Activated T-cell treated with anti-CD3 and anti-CD28 coated beads for 24 hours (primary cell): ENCODE data around the gene CRLF1.
"Not testable (repeated sequence)": the region's sequence is repeated elsewhere in the genome, so short reads cannot be mapped to it uniquely, and the experiment has no call there.

Experiments used
- DNase-seq: peaks from one replicate; pipeline ENCODE4 v3.0.0-alpha.2; 2020; ENCODE audit warnings: low read depth

The CRLF1 gene

GRCh38 chr19:18608805-18609716 lies 2.5 kb upstream of the CRLF1 start:
- no peak for DNase-seq

DNA sequence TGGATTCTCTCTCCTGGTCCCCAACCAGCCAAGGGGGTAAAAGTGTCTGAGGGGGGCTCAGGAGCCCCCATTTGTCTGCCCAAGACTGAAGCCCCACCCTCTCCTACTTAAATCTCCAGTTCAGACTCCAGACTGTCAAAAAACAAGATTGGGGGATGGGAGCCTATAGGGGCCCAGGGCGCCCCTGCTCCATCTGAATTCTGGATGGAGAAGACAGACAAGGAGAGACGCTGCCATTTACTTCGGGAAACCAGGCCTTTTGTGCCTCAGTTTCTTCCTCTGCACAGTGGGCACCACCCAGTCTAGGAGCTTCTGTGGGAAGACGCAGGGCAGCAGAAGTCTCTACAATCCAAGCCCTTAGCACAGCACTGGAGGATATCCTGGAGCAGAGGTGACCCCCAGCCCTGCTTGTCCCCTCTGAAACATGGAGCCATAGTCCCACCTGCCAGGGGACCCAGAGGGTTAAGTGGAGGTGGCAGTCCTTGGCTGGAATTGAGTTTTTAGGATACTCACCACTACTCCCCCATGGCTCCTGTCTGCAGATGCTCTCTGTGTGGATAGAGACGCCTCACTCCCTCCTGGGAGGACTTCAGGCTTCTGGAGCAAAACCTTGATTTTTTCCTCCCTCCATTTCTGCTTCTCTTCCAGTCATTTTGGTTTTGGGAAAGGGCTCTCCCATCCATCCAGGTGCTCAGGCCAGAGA lies 1.7 kb upstream of the CRLF1 start:
- no peak for DNase-seq

DNA sequence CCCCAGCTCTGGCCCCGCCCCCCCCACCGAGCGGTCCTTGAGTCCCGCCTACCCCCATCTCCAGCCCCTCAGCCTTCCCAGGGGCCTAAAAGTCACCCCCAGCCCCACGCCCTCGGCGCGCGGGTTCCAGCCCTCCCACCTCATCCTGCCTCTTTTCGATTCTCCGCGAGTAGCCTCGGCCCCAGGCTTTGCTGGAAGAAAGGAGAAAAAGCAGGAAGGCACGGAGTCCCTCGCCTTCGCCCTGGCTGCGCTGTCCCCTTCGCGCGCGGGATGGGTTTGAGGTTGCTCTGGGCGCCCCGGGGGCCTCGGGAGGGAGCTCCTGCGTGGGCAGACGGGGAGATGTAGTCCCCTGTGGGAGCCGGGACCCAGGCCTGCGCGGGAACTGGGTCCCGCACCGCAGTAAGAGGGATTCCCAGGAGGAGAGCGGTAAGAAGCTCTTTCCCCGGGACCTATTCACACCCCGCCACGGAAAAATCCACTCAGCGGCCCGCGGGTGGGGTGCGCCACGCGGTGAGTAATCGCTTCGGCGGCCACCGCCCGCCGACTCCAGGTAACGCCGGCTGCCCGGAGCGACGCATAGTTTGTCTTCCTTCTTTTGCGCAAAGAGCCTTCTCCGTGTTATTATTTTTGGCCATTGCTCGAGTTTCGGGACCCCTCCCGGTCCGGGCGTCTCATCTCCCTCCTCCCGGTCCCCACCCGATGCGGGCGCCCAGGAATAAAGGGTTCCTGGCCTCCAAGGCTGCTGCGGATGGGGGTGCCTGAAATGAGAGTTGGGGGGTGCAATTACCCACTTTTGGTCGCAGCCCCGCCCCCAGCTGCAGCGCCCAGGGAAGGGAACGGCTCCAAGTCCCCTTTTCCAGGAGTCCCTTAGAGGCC lies 865 bp upstream of the CRLF1 start:
- DNase-seq: no peak

DNA sequence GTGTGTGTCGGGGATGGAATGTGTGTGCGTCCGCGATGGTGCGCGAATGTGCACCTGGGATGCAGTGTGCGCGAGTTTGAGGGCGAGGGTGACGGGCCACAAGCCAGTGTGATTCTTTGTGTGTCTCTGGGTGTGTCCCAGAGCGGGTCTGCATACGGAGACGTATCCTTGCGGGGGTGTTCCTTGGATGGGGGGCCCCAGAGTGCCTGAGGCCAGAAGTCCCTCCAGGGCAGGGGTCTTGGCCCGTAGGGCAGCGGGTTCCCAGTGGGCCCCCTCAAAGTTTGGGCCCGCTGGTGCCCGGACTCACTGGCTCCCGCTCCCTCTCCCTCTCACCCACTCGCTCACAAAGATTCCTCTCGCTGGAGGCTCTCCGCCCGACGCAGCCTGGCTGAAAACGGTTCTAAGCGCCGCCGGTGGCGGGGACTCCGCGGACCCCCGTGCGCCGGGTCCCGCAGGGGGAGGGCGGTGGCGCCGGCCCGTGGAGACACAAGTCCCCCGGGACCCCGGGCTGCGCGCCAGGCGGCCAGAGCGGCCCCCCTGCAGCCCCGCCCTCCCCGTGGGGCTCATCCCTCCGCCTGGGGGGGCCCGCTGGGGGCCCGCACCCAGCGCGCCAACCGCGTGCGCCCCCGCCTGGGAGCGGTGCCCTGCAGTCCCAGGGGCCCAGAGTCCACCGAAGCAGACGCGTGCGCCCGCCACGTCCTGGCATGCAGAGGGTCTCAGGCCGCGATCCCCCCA lies 886 bp downstream of the CRLF1 start:
- no peak for DNase-seq

DNA sequence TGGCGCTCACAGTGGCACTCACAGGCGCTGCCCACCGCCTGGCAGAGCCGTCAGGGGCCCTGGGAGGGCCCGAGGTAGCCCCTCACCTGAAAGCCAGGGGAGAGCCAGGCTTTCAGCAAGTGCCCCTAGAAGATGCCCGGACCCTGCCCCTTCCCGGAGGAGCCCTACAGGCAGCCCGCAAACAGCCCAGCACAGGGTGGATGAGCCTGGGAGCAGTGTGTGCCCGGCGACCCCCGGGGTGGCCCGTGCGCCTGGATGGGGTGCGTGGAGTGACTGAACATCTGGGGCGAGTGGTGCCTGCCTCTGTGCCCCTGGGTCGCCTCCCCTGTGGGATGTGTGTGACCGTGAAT lies 1.4 kb downstream of the CRLF1 start:
- no peak for DNase-seq

DNA sequence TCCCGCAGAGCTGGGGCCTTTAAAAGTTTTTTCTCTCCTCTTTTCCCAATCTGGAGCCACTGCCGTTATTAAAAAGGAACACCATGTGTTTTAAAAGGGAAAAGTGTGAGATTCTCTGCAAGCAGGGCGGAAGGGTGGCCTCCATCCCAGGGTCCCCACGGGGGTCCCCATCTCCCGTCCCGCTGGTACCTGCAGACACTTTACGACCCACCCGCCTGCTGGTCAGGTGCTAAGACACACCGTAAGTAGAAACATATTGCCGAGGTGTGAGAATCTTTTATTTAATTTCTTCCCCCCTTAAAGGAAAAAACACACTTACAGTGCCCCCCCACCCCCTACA lies 1.8 kb downstream of the CRLF1 start:
- DNase-seq: no peak

GRCh38 chr19:18603958-18604819 lies 2.4 kb downstream of the CRLF1 start:
- no peak for DNase-seq

DNA sequence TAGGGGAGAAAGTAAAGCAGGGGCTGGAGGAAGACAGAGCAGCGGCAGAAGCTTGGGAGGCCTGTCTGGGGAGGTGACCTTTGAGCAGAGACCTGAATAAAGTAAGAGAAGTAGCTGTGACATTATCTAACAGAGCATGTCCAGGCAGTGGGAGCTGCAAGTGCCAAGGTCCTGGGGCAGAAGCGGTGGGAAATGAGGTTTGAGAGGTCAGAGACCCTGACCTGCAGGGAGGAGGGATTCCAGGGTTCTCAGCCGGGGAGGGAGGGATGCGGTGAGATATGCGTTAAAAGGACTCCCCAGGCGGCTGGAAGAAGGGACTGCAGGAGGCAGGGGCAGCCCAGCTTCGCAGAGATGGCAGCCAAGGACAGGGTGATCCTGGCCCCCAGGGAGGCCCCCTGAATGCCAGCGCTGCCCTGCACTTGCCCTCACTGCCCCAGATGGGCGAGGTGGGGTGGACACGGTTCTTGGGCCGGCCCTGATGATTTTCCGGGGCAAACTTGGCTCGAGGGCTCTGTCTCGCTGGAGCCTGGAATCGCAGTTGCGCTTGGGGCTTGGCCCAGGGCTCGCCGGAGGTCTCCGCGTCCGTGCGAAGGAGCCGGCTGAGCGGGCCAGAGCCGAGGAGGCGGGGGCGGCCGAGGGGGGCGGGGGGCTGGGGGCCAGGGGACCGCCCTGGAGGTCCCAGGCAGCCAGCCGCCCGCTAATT lies 3.2 kb downstream of the CRLF1 start:
- DNase-seq: no peak

GRCh38 chr19:18601875-18602274 lies 4.7 kb downstream of the CRLF1 start:
- DNase-seq: no peak

- not testable (repeated sequence) for DNase-seq
Observed at GRCh38 chr19:18600692-18601397, 5.8 kb downstream of the CRLF1 start.

- DNase-seq: no peak
Observed at GRCh38 chr19:18599485-18599884, 7.1 kb downstream of the CRLF1 start.

GRCh38 chr19:18597809-18598660 lies 8.6 kb downstream of the CRLF1 start:
- DNase-seq: no peak

GRCh38 chr19:18596752-18597157 lies 9.8 kb downstream of the CRLF1 start:
- no peak for DNase-seq

DNA sequence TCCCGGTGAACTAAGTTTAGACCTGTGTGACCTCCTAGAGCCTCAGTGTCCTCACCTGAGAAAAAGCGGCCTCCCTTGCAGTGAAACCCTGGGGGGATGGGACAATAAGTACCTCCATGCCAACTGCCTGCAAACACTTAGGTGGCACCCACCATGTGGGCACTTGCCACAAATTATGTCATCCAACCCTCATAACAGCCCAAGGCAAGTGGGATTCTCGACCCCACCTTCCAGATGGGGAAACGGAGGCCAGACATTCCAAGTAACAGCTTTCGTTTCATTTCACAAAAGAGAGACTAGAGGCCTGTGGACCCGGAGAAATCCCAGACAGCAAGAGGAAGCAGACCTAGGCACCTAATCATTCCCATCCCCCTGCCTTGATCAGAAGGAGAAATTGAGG lies 11.1 kb downstream of the CRLF1 start:
- no peak for DNase-seq

DNA sequence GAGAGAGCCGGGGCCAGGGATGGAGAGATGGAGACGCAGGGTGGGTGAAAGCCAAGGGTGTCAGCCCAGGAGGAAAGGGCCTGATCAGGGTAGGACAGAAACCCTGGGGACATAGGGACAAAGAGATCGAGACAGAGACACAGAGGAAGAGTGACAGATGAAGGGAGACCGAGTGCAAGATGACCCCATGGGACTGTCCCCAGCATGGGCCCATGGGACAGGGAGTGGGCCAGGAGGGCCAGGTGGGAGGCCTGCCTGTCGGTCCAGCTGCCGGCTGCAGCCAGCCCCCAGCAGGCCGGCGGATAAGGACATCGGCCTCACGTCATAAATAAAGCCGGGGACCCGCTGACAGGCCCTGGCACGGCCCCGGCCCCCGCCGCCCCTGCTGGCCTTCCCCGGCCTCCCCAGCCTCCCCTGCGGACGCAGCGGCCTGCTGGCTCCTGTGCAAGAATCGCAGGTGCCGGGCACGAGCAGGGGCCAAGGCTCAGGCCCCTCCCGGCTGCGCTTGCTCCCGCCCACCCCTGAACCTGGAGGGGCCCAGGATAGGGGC lies 11.7 kb downstream of the CRLF1 start:
- no peak for DNase-seq

DNA sequence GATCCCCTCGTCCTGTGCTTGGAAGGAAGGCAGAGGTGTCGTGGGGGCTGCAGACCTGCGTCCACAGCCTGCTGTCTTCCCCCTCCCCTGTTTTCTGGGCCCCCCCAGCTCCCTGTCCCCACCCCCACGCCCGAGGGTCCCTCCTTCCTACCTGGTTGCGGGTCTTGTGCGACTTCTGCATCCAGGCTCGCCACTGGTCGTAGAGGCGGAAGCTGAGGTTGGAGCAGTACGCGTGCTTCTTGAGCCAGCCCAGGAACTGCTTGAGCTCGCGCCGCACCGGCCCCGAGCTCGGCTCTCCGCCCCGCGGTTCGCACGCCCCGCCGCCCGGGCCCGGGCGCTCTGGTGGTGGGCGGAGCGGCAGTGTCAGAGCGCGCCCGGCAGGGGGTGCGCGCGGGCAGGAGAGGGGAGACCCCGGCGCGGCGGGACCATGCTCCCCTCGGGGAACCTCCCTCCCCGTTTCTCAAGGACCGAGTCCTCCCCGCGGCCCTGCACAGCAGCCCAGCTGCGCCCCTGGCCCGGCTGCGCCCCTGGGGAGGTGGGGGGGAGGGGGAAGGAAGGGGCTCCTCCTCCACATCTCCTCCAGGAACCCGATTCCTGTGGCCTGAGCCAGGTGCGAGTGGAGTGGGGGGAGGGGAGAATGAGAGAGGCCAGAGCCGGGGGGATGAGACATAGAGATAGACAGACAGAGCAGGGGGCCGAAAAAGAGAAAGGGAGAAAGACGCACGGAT lies 12.3 kb downstream of the CRLF1 start:
- DNase-seq: peak; percentile 67

GRCh38 chr19:18593367-18594095 lies 13.1 kb downstream of the CRLF1 start:
- no peak for DNase-seq
